ENCODE data around the gene CASR. TPM values are rescaled to one million over a fixed set of nuclear protein-coding genes. Genes with fewer than 3 reads are reported as not detected.

The CASR gene
- total RNA-seq, 1 experiment from 2014 or later: 0.02 TPM

DNA sequence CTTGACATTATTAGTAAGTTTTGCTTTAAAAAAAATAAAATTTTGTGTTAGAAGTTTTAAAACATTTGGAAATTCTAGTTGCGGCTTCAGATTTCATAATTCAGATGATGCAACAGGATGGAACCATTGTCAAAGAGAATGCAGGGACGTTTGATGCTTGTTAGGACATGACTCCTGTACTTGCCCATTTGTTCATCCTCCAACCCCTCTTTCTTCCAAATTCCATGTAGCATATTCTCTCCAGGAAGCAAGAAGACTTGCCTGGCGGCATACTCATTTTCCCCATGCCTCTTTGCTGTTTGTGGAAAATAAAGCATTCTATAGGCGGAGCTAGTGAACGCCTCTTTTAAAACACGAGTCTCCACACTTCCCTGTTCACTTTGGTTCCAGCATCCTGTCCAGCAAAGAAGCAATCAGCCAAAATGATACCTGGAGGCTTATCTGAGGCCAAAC lies 141.4 kb downstream of the CASR start, which contains the start of gene CSTA:
CSTA (plus strand) TSS at position 378 of the 453 bp plus-strand sequence; CDS start at position 423, 45 bp downstream.
- H2BK15ac ChIP-seq (ENCODE audit: low read depth, low read length): no peak within 1 kb of the TSS
- no peak within 1 kb of the TSS for H3K4me3 Mint-ChIP-seq
- no peaks in the 10 kb centered on the region for H3K27me3 ChIP-seq (ENCODE audit: insufficient read depth, low read length)
- no CpG with 5 or more reads among the region's 6 CpGs for WGBS (ENCODE audit: extremely low coverage, insufficient read length, low lambda C conversion rate)
- H4K8ac ChIP-seq (replicated peaks; ENCODE audit: insufficient read length, low read depth, low read length): no peak within 1 kb of the TSS
- no peaks in the 10 kb centered on the region for H3K27me3 Mint-ChIP-seq (ENCODE audit: low read depth)
- no peak within 1 kb of the TSS for H3T11ph ChIP-seq (ENCODE audit: low read length)
- H2BK120ac ChIP-seq (ENCODE audit: low read depth, low read length, poor library complexity, severe bottlenecking): no peak within 1 kb of the TSS
- no peaks in the 10 kb centered on the region for H3K9me3 ChIP-seq (ENCODE audit: control insufficient read depth, low read depth, low read length)
- no peak within 1 kb of the TSS for H3K9ac ChIP-seq (ENCODE audit: extremely low read depth, insufficient read length, low read length)
- no peaks in the 10 kb centered on the region for H3K79me1 ChIP-seq (ENCODE audit: insufficient read depth, low read depth, low read length, poor library complexity, severe bottlenecking)
- H2BK5ac ChIP-seq (ENCODE audit: insufficient read length, low read length): no peak within 1 kb of the TSS
- no peaks in the 10 kb centered on the region for H3K79me2 ChIP-seq (ENCODE audit: insufficient read depth, low read length)
- no peaks in the 10 kb centered on the region for H3K36me3 Mint-ChIP-seq (ENCODE audit: insufficient read depth in 1 of 3, low read depth in 3 of 3)
- H2AK5ac ChIP-seq (ENCODE audit: insufficient read length, low read length): no peak within 1 kb of the TSS
- no peaks in the 10 kb centered on the region for H3K4me1 ChIP-seq (ENCODE audit: insufficient read depth, low read length)
- H3K56ac ChIP-seq (ENCODE audit: insufficient read length, low read depth, low read length): no peak within 1 kb of the TSS
- H2BK20ac ChIP-seq (ENCODE audit: low read depth, low read length, poor library complexity, severe bottlenecking): no peak within 1 kb of the TSS
- no peak within 1 kb of the TSS for H3K18ac ChIP-seq (ENCODE audit: insufficient read length, low read depth, low read length)
- H3K23ac ChIP-seq (ENCODE audit: insufficient read length, low read depth, low read length): no peak within 1 kb of the TSS
- peaks cover 5 to 6% of the 10 kb centered on the region in 2 experiments; a peak in 3 of 5 replicates for H3K9me3 Mint-ChIP-seq
- TF ChIP-seq, protein P1, sequence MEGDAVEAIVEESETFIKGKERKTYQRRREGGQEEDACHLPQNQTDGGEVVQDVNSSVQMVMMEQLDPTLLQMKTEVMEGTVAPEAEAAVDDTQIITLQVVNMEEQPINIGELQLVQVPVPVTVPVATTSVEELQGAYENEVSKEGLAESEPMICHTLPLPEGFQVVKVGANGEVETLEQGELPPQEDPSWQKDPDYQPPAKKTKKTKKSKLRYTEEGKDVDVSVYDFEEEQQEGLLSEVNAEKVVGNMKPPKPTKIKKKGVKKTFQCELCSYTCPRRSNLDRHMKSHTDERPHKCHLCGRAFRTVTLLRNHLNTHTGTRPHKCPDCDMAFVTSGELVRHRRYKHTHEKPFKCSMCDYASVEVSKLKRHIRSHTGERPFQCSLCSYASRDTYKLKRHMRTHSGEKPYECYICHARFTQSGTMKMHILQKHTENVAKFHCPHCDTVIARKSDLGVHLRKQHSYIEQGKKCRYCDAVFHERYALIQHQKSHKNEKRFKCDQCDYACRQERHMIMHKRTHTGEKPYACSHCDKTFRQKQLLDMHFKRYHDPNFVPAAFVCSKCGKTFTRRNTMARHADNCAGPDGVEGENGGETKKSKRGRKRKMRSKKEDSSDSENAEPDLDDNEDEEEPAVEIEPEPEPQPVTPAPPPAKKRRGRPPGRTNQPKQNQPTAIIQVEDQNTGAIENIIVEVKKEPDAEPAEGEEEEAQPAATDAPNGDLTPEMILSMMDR (conservative IDR thresholded peaks at IDR 0.05): no peak
- H3K23me2 ChIP-seq (ENCODE audit: insufficient read length, low read depth, low read length, poor library complexity, severe bottlenecking): no peaks in the 10 kb centered on the region
- no peaks in the 10 kb centered on the region for H3K4me1 Mint-ChIP-seq
- H4K5ac ChIP-seq (ENCODE audit: insufficient read length, low read depth, low read length): no peak within 1 kb of the TSS
- H3K27ac ChIP-seq (ENCODE audit: insufficient read length, low read depth, low read length): no peak within 1 kb of the TSS
- no peak within 1 kb of the TSS for H3K4me2 ChIP-seq (ENCODE audit: insufficient read depth, insufficient read length, low read length)
- no peak within 1 kb of the TSS for H3K4ac ChIP-seq (ENCODE audit: low read depth, low read length)
- H3K27ac Mint-ChIP-seq: no peak within 1 kb of the TSS
- no peak for DNase-seq
- peak within 1 kb of the TSS; percentile 64 for H2AFZ ChIP-seq (ENCODE audit: low read length)
- H4K91ac ChIP-seq (ENCODE audit: insufficient read length, low read depth, low read length): no peak within 1 kb of the TSS
- H3K14ac ChIP-seq (ENCODE audit: insufficient read depth, low read length): no peak within 1 kb of the TSS
- no peaks in the 10 kb centered on the region for H4K20me1 ChIP-seq (ENCODE audit: control insufficient read depth, insufficient read depth, insufficient read length)
- H2BK12ac ChIP-seq (ENCODE audit: insufficient read length, low read depth, low read length): no peak within 1 kb of the TSS
